Measurements from ENCODE around the gene MTARC2.

Gene MTARC2

DNA sequence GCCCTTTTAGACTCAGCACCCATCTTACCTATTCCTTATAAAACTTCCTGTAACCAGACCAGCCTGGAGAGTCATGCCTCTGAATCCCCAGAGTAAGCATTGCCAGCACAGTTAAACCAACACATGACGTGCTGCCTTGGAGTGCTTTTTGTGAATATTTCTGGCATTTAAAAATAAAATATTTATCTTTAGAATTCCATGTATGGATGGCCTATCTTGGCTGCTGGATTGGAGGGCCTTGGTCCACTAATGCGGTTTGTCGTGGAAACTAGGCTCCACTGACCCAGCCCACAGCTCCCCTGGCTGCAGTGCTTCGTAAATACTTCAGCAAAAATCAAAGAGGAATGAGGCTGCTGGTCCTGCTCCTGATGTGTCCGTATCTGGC, 56.1 kb downstream of the MTARC2 start:
- no peak for DNase-seq

DNA sequence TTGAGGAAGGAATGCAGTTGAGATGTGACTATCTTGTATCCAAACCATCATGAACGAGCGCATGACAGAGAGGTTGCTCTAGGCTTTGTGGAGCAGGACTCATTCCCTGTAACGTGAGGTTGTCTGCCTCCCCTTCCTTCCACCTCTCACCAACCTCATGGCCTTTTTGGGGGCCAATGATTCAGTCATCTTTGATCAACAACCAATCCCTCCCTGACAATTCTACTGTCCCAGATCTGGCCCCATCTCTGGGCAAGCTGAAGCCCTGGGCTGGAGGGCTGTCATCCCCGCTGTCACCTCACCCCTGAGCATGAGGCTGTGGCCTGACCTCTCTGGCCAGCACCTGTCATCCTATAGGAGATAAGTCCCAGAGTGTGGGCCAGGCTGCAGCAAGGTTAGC, 58.3 kb downstream of the MTARC2 start:
- DNase-seq: no peak

DNA sequence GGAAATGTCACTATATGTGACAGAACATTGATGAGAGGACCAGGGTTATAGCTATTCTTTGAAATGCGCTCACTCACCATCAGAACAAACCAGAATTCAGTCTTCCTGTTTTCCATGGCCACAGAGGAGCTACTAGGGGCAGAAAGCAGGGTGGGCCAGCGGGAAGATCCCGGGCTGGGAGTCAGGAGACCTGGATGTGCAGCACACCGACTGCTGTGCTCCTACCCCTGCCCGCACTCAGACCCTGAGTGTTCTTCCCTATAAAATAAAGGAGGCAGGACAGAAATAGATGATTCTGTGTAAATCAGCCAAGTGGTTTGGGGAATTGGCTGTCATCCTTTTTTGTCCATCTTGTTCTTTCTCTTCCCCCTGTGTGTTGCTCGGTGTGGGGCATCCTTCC, 59.6 kb downstream of the MTARC2 start:
- no peak for DNase-seq

DNA sequence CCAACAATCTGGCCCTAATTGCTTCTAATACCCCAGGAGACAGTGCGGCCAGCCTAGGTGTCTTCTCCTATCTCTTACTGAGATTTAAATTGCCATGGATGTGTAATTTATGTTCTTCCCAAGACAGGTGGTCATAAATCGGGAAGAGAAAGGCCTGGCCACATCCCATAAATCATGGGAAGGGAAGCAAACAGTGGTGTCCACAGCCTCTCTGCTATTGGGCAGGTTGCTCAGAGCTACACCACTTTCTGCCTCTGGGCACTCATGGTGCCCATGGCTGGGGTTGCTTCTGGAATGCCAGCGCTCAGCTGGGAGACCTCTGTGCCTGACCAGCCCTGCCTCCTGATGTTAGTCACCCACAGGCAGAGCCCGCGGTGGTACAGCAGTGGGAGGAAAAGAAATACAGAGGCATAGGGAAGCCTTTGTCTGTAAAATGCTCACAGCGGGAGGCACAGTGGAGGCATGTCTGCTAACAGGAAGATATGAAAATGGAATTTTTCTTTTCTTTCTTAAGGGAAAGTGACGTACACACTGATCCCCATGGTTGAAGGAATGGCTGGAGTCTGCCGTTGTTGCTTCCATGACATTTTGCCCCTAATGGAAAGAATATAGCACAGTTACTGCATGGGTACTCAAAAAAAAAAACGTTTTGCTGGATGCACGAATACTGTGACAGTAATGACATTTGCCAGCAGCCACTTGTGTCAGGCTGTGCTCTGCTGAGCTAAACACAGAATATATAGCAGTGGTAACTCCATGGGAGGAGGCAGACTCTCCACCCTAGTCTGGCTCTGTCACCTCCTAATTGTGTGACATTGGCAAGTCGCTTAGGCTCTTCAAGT, 60.4 kb downstream of the MTARC2 start:
- no peak for DNase-seq

DNA sequence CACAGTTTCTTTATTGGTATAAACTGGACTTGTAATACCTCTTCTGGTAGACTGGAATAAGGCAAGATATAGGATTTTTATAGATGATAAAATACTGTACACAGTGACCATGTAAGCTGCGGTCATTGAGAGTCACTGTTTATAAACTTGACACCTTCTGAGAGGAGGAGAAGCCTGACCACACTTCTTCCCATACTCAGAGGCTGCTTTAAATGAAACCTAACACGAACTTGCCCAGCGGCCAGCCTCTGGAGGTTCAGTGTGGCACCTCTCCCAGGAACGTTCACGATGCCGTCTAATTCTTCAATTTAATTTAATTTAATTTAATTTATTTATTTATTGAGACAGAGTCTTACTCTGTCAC, 61.0 kb downstream of the MTARC2 start:
- no peak for DNase-seq

DNA sequence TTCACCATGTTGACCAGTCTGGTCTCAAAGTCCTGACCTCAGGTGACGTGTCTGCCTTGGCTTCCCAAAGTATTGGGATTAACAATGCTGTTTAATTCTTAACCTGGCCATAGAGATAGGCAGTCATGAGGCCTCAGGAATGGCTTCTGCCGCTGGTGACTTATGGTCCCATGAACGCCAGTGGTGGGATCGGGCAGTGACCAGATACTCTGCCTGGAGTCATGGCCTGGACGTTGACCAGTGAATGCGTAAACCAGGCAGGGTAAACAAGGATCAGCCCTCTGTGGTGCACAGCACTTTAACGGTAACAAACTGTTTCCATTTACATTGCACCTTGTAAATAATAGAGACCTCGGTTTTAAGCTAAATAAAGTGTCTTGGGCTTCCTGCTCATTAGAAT, 61.6 kb downstream of the MTARC2 start:
- DNase-seq: no peak

DNA sequence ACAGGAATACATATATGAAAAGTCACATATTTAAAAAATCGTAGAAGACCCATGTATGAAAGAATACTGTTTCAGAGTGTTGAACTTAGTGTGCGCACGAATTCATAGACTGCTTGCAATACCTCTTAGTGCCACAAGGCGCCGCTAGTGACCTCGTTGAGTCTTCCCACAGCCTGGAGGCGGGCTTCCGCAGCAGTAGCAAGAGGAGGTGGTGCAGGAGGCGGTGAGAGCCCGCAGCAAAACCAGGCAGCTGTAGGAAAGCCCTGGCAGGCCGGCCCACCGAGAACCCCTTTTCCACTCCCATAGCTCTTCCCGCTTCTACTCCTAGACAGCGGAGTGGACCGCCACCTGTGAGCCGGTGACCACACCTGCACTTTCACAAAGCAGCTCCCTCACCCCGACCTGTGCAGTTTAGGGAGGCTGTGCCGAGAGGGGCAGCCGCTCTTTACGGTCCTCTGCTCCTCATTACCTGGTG, 62.1 kb downstream of the MTARC2 start:
- peak; percentile 68 for DNase-seq

DNA sequence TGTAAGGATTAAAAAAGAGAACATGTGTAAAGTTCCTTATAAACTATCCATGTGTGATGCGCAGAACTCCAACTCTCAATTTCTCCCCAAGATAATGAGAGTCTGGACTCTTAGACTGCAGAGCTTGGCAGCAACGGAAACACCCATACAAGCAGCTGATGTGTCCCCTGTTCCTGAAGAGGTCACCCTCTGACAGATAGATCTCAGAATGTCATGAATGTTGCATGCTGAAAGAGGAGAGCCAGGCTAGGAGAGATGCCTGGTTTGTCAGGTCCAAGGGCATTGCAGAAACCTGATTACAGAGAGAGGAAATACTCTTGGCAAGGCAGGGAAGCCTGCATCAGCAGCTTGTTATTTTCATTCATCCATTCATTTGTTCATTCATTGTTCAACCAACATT, 62.8 kb downstream of the MTARC2 start:
- no peak for DNase-seq

DNA sequence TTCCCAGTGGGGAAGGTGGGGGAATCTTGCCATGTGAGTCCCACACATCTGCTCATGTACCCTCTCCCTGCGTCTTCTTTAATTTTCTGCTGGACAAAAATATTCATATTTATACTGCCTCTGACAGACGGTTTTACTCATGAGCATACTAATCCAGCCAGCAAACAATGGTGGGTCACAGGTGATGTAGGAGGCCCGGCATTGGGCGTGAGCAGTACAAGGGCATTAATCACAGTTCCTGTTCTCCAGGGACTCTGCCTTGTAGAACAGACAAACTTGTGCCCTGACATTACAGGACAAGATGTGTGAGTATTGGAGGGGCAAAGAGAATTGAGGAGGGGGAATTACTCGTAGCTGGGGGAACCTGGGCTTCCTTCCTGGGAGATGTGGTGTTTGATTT, 63.6 kb downstream of the MTARC2 start:
- DNase-seq: no peak

DNA sequence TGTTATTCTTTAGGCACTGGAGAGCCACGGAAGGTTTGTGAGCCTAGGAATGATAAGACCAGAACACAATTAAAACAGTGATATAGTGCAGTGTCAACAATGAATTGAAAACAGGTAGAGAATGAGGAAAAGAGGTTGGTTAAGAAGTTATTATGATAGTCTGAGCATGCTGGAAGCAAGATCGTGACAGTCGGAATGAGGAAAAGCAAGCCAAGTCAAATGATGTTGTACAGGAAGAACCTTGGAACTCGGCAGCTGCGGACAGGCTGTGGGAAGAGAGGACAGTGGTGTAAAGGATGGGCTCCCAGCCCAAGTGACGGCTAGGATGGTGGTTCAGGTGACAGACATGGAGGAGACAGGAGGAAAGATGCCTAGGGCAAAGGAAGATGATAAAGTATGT, 64.2 kb downstream of the MTARC2 start:
- DNase-seq: no peak

DNA sequence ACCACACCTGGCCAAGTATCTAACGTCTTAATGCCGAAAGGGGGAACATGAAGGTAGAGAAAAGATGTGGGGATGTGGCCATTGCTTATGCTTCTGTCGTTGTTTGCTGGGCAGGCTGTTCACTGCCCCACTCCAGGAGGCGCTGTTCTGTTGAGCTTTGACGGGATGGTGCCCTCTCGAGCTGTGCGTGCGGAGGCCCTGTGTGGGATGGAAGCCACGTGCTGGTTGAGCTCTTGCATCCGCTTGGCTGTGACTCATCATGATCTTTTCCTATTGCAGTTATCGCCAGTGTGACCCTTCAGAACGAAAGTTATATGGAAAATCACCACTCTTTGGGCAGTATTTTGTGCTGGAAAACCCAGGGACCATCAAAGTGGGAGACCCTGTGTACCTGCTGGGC, 64.9 kb downstream of the MTARC2 start:
- DNase-seq: no peak

DNA sequence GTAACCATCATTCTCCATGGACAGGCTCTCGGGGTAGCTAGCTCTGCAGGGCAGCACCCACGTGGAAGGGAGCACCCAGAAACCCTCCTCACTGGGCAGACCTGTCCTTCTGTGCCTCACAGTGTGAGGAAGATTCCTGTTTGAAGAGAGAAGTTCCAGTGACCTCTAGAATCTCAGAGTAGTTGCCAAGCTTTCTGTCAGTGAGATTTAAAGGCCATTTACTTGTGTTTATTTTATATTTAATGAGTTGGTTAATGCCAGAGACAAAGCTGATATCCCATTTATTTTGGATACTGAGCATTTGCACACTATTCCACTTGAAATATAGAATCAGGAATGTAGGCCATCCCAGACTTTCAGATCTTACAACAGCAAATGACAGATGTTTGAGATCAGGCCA, 67.3 kb downstream of the MTARC2 start:
- no peak for DNase-seq

DNA sequence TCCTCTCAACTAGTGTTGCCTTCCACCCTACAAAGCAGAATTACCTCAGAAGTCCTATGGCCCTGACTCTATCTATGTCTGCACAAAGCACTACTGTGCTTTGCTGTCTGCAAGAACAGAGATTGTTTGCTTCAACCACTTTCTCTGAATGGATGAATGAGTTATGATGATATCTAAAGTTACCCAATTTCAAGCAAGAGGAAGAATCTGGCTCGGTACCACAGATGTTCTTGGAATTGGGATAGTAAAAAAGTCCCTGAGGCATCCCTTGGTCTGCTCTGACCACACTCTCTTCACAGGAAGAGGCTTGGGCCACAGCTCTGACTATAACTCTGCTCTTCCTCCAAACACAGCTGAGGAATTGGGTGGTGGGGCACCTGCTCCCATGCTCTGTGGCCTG, 69.8 kb downstream of the MTARC2 start:
- no peak for DNase-seq

DNA sequence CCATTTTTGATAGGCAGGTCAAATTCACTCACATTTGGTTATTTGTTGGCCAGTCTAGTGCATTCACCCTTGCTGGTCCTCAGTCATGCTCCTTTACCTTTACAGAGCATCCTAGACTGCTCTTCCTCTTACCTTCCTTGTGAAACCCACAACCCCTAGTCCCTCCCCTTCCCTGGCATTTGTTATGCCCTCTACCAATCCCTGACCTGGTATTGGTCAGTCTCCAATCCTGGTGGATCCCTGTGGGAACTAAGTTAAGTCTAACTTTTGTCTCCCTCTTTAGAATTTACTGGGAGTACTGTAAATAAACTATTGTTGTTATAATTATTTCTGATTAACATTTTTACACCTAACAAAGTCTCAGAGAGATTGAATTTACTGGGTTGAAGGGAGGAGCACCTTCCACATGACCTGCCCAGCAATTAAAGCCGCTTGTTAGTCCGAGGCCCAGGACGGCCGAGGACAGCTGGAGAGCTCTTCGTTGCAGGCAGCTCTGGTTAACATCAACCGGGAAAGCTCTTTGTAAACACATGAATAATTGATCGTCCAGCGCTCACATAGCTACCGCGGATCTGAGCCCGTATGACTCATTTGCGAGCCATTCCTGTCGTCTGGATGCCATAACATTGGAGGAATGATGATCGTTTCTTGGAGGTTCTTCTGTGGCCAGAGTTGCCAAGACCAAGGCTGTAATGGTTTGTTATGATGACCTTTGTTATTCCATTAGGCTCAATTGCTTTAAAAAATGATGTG, 70.5 kb downstream of the MTARC2 start:
- no peak for DNase-seq

DNA sequence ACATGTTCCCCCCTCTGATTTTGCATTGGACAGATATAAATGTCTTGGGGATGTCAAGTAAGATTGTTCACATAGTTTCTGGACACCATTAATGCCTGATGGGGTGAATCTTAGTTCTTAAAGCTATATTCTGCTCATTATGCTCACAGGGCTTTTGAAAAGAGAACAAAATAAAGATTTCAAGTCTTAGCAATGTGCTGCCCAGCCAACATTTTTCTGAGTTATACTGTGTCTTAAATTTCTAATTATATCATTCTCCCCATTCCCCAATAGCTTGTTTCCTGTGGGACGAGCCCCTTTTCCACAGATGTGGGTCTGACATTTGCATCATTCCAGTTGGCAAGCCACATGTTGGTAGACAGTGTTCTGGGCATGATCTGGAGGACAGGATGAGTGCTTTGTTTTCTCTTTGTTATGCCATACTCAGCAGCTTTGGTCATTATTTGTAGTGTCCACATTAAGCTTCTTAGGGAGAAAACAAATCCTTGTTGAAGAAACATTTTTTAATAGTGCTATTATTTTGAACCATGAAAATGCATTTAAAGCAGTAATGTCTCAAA, 71.4 kb downstream of the MTARC2 start:
- no peak for DNase-seq

DNA sequence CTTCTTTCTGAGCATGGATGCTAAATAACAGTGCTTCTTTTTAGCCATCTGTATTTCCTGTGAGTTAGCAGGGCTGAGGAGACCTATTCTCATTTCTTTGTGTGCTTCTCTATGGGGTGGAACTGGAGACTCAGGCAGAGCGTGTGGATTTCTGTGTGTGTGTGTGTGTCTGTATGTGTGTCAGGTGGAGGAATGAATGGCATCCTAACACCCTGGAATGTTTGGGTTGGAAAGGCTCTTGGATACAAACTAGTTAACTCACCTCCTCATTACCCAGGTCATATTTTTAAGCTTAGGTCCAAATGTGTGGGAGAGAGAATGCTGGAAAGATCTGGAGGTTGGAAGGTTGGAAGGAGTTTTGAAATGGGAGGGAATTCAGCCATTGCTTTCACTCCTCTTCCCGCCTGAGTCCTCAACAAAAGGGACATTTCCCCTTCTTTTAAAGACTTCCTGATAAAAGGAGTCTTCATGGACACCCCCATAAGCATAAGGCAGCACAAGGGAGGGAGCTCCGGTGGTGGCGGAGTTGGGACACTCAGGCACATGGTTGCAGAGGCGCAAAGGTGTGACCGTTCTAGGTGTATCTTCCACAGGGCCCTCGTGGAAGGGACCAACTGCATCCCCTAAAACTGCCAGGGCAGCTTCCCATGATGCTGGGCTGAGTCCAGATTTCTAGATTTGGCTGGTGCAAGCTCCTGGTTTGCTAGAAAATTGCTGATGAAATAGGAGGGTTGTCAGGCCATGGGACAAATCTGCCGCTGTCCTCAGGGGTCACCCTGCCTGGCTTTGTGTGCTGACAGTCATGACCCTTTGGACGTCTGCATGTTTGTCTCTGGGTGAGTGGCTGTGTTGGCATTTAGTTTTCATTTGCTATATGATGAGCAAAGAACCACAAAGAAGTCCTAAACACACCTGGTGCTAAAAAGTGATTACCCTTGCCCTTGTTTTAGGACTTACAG, 76.2 kb downstream of the MTARC2 start:
- DNase-seq: no peak

DNA sequence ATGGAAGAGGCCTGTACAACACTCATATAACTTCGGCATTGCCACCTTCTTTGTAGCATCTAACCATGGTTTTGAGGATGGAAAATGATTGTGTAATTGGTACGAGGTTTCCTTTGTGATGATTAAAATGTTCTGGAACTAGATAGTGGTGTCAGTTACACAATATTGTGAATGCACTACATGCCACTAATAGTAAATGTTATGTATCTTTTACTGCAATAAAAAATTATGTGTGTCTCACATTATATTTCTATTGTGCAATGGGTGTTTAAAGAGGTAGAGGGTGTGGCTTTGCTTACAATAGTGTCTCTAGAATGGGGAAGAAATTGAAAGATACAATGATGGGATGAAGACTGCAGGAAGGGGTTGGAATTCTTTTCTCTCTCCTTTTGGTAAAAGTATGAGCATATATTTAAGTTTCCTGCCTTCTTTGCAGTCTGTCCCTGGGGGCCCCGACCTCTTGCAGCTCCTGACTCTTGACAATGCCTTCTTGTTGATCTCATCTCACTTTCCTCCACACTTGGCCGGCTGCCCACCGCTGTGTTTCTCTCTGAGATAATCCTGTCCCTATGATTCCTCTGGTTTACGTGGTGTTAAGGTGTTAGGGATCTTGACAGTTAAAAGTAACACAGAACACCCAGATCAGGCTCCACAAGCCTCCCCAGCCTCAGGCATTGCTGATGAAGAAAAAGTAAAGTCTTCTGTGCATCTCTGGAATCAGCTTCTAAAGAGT, 77.9 kb downstream of the MTARC2 start:
- DNase-seq: no peak

DNA sequence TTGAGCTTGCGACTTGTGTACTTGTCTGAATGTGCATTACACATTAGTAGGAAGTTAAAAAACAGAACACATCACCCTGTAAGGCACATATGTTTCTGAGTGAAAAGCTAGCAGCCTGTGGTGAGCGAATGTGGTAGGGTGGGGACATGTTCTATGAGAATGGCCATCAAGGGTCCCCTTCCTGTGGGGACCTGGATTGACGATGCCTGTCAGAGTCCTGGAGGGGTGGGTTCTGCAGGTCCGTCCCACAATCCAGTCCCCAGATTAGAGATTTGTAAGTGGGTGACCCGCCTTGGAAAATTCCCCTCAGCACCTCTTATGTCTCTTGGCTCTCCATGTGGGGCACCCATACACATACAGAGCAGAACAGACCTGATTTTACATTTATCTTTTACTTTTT, 78.6 kb downstream of the MTARC2 start:
- DNase-seq: no peak

DNA sequence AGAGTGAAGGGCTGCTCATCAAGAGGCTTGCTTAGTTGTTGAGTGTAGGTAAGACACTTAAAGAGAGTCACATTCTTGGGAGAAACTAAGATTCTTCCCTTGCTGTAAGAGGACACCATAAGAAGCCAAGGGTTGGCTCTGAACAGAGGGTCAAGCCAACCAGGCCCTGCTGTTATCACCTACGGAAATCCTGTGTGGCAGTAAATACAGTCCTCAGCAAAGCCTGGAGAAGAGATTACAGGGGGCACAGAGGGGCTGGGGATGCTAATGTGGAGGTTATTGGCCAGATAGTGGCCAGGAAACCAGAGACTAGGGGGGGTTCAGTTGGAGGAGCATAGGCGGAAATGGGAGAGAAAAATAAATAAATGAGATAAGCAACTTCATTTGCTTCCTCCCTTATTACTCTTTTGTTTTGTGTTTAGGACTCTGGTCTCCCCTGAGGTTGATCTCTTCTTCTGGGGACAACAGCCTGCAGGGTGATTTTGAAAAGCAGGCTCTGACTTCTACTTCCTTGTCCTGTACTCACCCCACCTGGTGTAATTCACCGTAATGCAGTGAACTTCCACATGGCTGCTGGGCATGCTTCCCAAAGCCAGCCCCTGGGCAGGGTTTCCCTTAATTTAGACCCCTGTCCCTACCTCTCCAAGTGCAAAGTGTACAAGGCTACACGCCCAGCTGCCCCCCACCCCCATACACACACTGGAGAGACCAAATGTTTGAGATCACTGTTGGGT, 79.5 kb downstream of the MTARC2 start:
- DNase-seq: no peak

DNA sequence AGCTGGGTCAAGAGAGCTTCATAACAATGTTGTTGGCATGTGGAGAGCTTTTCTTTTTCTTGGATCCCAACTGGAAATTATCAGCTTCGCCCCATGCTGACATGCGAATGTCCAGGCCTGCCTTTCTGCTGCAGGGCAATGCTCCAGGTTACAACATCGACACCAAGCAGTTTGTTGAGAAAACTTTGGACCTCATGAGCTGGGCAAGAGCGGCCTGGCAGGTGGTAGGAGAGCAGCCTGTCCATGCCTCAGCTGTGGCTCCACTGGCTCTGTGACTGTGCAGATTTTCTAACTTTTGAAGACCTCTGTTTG, 80.0 kb downstream of the MTARC2 start:
- no peak for DNase-seq

DNA sequence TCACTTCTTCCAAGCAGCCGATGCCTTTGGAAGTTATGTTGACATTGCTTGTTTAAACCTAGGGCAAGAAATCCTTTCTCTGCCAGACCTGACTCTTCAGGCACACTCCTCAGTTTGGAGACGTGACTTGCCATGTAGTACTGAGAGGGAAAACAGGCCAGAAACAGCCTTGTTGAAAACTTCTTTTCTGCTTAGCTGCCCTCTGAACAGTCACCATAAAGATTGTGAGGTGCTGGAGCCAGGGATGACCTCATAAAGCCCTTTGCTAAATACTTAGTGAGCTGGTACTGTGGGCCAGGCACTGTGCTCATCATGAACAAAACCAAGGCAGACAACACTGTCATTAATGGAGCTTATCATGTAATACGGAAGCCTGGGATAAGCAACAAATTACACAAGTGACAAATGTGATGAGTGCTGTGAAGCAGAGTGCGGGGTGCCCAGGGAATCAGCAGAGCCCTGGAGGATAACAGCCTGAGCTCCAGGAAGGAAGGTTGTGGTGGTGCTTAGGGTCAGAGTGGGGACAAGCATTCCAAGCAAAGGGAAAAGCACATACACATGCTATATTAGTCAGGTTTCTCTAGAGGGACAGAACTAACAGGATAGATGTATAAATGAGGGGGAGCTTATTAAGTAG, 80.9 kb downstream of the MTARC2 start:
- DNase-seq: no peak
